ENCODE data around the gene CAPN12. TPM values are rescaled to one million over a fixed set of nuclear protein-coding genes. Genes with fewer than 3 reads are reported as not detected.

The CAPN12 gene
- total RNA-seq, 1 donor from 2014 or later, result not detected

- no peak for DNase-seq (ENCODE audit: low read depth)
Measured at GRCh38 chr19:38697197-38697596, 47.1 kb downstream of the CAPN12 start.

- no peak for DNase-seq (ENCODE audit: low read depth)
Measured at GRCh38 chr19:38696729-38697055, 47.6 kb downstream of the CAPN12 start.

- DNase-seq (ENCODE audit: low read depth), result no peak
Measured at GRCh38 chr19:38695832-38696728, 48.2 kb downstream of the CAPN12 start.

- DNase-seq (ENCODE audit: low read depth), result no peak
Measured at GRCh38 chr19:38695317-38695683, 49.0 kb downstream of the CAPN12 start.

GRCh38 chr19:38693380-38694223 lies 50.7 kb downstream of the CAPN12 start:
- DNase-seq (ENCODE audit: low read depth), result peak; percentile 89

GRCh38 chr19:38692458-38693379 lies 51.6 kb downstream of the CAPN12 start:
- no peak for DNase-seq (ENCODE audit: low read depth)

GRCh38 chr19:38691938-38692457 lies 52.3 kb downstream of the CAPN12 start:
- no peak for DNase-seq (ENCODE audit: low read depth)

GRCh38 chr19:38690832-38691231 lies 53.4 kb downstream of the CAPN12 start:
- no peak for DNase-seq (ENCODE audit: low read depth)

- DNase-seq (ENCODE audit: low read depth), result no peak
Measured at GRCh38 chr19:38690146-38690545, 54.1 kb downstream of the CAPN12 start.

GRCh38 chr19:38687837-38688378 lies 56.4 kb downstream of the CAPN12 start:
- no peak for DNase-seq (ENCODE audit: low read depth)

- DNase-seq (ENCODE audit: low read depth), result no peak
Measured at GRCh38 chr19:38686530-38686888, 57.8 kb downstream of the CAPN12 start.

- peak; percentile 64 for DNase-seq (ENCODE audit: low read depth)
Measured at GRCh38 chr19:38685666-38686529, 58.4 kb downstream of the CAPN12 start.

- no peak for DNase-seq (ENCODE audit: low read depth)
Measured at GRCh38 chr19:38684862-38685665, 59.2 kb downstream of the CAPN12 start.

GRCh38 chr19:38684078-38684861 lies 60.0 kb downstream of the CAPN12 start:
- peak; percentile 87 for DNase-seq (ENCODE audit: low read depth)

GRCh38 chr19:38683393-38684077 lies 60.7 kb downstream of the CAPN12 start:
- DNase-seq (ENCODE audit: low read depth), result peak; percentile 88

GRCh38 chr19:38682872-38683392 lies 61.3 kb downstream of the CAPN12 start:
- DNase-seq (ENCODE audit: low read depth), result no peak

GRCh38 chr19:38682195-38682867 lies 61.9 kb downstream of the CAPN12 start:
- no peak for DNase-seq (ENCODE audit: low read depth)

Data from myocyte (in vitro differentiated cells).